Stimulated activated CD8-positive, alpha-beta memory T cell treated with anti-CD3 and anti-CD28 coated beads, Interleukin-7, amount 100 ng/mL, for 48 hours (primary cell): ENCODE results near the gene SLC26A11.

Source experiments
- DNase-seq, 2 donors: peaks; one replicate each; pipeline ENCODE4 v3.0.0-alpha.2; 2020; ENCODE audit warnings: low read depth in 1 of 2; ENCODE audit errors: extremely low read depth in 1 of 2

The SLC26A11 gene

DNA sequence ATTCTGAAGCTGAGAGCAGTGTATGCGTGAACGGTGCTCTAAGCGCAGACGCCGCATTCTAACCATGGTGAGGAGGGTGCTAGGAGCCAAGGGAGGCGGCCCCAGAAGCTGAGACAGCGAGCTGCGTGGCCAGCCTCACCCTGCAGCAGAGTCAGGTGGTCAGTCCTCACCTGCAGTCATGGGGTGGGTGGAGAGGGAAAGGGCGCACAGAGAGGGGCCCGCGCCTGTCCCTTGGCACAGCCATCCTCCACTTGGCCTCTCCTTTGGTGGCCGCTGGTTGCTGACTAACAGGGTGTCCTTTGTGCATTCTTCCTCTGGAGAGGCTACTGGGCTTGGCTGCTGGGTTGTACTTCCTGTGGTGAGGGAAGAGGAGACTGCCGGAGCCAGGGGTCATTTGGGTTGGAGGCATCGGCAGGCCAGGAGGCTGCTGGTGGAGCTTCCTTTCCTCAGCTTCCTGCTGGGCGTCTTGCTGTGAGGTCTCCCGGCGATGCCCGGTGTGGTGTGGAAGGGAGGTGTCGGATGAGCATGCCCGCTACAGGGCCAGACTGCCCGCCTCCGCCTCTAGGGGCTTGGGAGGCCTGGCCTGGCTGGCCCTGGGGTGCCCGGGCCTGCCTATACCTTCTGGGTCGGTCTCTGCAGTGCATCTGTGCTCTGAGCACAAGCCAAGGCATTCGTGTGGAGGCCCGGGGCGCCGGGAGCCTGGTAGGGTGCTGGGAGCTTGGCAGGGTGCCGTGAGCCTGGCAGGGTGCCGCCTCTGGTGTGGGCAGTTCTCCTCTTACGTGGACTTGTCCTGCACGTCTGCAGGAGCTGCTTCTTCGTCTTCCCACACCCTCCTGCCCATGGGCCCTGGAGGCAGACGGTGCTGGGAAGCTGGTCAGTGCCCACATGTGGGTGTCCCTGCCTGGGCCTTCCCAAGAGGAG is 57.8 kb downstream of the SLC26A11 start:
- no peak for DNase-seq

DNA sequence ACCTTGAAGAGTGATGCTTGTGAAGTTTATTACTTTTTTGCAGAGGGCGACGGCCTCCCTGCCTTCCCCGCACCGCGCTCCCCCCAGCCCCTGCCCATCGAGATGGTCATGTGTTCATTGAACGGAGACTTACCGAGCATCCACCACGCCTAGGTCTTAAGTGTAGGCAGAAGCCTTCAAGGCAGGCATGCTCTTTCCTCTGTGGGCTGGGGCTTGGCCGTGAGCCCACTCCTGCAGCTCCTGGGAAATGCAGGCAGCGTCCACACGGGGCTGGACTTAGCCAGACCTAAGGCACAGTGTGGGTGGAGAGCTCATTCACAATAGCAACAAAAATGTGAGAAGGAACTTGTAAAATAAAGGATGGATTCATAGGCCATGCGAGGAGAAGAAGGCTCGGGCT is 59.7 kb downstream of the SLC26A11 start:
- no peak for DNase-seq

DNA sequence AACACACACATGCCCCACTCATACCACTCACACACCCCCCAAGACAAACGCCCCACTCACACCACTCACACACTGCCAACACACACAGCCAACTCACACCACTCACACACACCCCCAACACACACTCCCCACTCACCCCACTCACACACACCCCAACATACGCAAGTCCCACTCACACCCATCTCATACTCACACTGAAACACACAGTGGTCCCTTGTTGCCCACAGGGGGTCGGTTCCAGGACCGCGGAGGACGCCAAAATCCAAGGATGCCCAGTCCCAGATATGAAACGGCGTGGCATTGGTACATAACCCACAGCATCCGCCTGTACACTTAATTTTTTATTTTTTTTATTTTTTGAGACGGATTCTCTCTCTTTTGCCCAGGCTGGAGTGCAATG is 61.3 kb downstream of the SLC26A11 start:
- DNase-seq: no peak

- no peak for DNase-seq
Measured at GRCh38 chr17:80283116-80283852, 63.1 kb downstream of the SLC26A11 start.

GRCh38 chr17:80284631-80285030 is 64.4 kb downstream of the SLC26A11 start:
- DNase-seq: no peak

DNA sequence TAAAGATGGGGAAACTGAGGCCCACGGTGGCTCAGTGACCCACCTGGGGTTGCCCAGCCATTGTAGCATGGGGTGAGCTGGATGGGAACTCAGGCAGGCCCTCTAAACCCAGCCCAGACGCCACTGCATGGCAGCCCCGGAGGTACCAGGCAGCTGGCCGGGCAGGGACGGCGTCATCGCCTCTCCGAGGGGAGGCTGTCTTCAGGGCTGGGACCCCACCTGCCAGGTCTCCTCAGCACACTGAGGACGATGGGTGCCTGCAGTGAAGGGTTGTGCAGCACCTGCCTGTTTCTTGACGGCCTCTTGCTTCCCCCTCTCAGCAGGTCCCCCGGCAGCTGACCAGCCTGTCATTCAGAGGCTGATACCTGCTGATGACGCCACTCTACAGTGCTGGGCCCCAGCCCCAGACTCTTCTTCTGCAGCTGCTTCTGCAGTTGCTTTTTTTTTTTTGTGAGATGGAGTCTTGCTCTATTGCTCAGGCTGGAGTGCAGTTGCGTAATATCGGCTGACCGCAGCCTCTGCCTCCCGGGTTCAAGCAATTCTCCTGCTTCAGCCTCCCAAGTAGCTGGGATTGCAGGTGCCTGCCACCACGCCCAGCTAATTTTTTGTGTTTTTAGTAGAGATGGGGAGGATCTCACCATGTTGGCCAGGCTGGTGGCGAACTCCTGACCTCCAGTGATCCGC is 65.2 kb downstream of the SLC26A11 start:
- no peak for DNase-seq

GRCh38 chr17:80286638-80286960 is 66.4 kb downstream of the SLC26A11 start:
- DNase-seq: no peak

DNA sequence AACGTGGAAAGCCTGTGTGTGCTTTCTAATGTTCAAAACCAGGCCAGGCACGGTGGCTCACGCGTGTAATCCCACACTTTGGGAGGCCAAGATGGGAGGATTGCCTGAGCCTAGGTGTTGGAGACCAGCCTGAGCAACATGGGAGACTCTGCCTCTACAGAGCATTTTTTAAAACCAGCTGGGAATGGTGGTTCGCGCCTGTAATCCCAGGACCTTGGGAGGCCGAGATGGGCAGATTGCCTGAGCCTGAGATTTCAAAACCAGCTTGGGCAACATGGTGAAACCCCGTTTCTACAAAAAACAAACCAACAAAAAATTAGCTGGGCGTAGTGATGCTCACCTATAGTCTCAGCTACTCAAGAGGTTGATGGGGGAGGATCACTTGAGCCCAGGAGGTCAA is 66.8 kb downstream of the SLC26A11 start:
- no peak for DNase-seq

DNA sequence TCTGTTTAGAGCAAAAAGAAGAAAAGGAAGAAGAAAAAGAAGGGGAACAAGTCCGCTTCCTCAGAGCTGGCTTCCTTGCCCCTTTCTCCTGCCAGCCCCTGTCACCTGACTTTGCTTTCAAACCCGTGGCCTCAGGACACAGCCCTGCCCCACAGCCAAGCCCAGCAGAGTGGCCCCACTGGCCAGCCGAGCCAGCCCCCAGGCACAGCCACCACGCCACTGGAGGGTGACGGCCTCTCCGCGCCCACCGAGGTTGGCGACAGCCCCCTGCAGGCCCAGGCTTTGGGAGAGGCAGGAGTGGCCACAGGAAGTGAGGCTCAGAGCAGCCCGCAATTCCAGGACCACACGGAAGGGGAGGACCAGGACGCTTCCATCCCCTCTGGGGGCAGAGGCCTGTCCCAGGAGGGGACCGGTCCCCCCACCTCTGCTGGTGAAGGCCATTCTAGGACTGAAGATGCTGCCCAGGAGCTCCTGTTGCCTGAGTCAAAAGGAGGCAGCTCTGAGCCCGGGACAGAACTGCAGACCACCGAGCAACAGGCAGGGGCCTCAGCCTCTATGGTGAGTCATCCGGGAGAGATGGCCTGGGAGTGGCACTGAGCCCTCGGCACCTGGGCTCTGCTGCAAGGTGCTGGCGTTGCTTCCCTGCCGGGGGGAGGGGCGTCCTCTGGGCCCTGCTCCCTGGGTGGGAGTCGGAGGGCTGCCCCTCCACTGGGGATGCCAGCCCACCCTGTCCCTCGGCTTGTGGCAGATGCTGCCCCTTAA is 67.8 kb downstream of the SLC26A11 start:
- DNase-seq: no peak

DNA sequence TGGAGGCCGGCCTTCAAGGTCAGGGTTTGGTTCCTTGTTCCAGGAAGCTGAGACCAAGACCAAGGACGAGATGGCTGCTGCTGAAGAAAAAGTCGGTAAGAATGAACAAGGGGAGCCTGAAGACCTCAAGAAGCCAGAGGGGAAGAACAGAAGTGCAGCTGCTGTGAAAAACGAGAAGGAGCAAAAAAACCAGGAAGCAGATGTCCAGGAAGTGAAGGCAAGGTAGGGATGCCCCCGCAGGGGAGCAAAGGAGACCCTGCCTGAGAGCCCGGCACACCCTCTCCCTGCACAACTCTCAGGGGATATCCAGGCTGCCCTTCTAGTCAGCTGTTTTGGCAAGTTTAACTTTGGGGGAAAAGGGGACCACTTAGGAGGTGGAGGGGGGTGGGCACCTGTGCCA is 69.4 kb downstream of the SLC26A11 start:
- no peak for DNase-seq

DNA sequence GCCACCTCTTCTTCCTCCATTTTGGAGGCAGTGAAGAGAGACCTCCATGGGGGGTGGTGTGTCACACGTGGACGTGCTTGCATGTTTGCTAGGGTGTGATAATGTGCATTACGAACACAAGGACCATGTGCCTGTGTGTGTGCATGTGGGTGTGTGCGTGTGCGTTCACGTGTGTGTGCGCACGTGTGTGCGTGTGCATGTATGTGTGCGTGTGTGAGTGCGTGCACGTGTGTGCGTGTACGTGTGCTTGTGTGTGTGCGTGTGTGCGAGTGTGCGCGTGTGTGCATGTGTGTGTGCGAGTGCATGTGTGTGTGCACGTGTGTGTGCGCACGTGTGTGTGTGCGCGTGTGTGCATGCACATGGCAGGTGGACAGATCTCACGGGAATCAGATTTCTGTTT is 69.9 kb downstream of the SLC26A11 start:
- DNase-seq: no peak

- DNase-seq: no peak
Measured at GRCh38 chr17:80291260-80291659, 71.0 kb downstream of the SLC26A11 start.

DNA sequence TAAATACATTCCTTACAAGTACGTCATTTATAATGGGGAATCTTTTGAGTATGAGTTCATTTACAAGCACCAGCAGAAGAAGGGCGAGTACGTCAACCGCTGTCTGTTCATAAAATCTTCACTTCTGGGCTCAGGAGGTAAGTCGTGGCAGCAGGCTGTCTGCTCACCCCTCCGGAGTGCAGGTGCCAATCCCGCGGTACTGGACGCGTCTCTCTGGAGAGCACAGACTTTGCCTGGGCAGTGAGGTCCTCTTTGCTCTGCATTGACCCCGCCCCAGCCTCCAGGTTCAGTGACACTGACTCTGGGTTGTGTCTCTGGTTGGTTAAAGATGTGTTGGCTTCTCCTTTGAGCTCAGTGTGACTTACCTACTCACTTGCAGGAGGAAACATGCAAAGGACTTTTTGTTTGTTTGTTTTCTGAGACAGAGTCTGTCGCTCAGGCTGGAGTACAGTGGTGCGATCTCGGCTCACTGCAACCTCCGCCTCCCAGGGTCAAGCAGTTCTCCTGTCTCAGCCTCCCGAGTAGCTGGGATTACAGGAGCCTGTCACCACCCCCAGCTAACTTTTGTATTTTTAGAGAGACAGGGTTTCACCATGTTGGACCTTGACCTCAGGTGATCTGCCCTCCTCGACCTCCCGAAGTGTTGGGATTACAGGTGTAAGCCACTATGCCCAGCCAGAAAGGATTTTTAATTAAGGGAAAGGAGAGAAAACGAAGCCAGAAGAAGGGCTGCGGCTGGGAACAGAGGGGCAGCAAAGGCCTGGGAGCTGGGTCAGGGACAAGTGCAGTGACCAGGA is 71.7 kb downstream of the SLC26A11 start:
- DNase-seq: no peak

DNA sequence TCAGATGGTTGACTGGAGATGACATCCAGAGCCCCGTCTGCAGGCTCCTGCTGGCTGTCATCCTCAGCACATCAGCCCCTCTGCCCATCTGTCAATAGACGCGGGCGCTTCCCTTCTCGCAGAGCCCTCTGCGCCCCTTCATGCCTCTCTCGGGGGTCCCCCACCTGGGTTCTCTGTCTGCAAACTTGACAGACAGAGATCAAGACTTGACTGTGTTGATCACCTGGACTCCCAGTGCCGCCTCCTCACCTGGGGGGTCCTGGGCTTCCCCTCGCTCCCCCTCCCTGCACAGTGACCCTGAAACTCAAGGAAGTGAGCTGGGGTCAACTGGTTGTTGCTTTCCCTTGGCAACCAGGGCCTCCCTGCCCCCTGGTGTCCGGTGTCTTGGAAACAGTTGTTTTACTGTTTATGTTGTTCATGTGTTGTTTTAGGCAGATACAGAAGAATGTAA is 72.3 kb downstream of the SLC26A11 start:
- DNase-seq: no peak

GRCh38 chr17:80294210-80294609 is 74.0 kb downstream of the SLC26A11 start:
- DNase-seq: no peak

- no peak for DNase-seq
Measured at GRCh38 chr17:80294653-80295052, 74.4 kb downstream of the SLC26A11 start.

DNA sequence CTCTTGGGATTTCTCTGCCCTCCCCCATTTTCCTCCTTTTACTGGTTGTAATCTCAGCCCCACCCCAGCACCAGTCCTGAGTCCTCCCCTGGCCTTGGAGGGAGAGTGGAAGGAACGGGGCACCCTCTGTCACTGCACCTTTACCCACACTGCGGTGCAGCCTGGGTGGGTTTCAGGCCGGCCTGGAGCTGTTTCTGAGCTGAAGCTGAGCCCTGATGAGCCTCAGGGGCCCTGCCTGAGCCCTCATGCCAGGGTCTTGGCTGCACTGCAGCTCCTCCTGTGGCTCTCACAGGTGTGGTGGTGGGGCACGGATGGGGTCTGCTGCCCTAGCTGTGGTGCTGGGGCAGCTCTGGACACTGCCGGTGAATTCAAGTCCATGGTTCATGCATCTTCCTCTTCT is 74.9 kb downstream of the SLC26A11 start:
- DNase-seq: no peak

DNA sequence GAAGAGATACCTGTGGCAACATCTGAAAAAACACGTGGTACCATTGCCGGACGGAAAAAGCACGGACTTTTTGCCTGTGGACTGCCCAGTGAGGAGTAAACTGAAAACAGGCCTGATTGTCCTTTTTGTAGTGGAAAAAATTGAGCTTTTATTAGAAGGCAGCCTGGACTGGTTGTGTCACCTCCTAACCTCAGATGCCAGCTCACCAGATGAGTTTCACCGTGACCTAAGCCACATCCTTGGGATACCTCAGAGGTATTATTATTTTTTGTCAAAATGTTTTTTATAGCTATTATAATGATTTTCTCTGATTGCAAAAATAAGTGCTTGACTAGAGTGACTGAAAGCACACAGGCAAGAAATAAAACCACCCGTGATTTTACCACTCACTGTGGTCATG is 75.3 kb downstream of the SLC26A11 start:
- no peak for DNase-seq

- DNase-seq: no peak
Measured at GRCh38 chr17:80296221-80296620, 76.0 kb downstream of the SLC26A11 start.

- DNase-seq: no peak
Measured at GRCh38 chr17:80297996-80298560, 77.9 kb downstream of the SLC26A11 start.
